ENCODE measurements around the gene UBE2M. TPM values are rescaled to one million over a fixed set of nuclear protein-coding genes. Genes with fewer than 3 reads are reported as not detected.

UBE2M gene
- total and polyA plus RNA-seq, 4 donors = 49.6 to 138 (median 107) TPM

- Histone ChIP-seq H3K4me3 (ENCODE audit: low read depth, low read length) (peak overlapping the region; percentile 43), H3K27ac (ENCODE audit: low read depth, low read length) (peak overlapping the region; percentile 47), H3K27me3 (ENCODE audit: control insufficient read depth, insufficient read depth, low read length) (peaks cover 16% of the 10 kb centered on the region), H3K9me3 (ENCODE audit: control insufficient read depth, insufficient read depth, low read length) (no peaks in the 10 kb centered on the region), H3K4me1 (ENCODE audit: control insufficient read depth, insufficient read depth, low read length) (peaks cover 15% of the 10 kb centered on the region), H3K36me3 (ENCODE audit: control insufficient read depth, insufficient read depth, low read length) (no peaks in the 10 kb centered on the region)
- WGBS (ENCODE audit: insufficient coverage) = 1% methylated on average over 55 of the region's 55 CpGs
- DNase-seq (ENCODE audit: low read depth in 4 of 6, low spot score in 6 of 6) = peak in 2 of 6 donors; percentile 82 to 93
Measured at GRCh38 chr19:58538257-58539168, 19.9 kb downstream of the UBE2M start.

DNA sequence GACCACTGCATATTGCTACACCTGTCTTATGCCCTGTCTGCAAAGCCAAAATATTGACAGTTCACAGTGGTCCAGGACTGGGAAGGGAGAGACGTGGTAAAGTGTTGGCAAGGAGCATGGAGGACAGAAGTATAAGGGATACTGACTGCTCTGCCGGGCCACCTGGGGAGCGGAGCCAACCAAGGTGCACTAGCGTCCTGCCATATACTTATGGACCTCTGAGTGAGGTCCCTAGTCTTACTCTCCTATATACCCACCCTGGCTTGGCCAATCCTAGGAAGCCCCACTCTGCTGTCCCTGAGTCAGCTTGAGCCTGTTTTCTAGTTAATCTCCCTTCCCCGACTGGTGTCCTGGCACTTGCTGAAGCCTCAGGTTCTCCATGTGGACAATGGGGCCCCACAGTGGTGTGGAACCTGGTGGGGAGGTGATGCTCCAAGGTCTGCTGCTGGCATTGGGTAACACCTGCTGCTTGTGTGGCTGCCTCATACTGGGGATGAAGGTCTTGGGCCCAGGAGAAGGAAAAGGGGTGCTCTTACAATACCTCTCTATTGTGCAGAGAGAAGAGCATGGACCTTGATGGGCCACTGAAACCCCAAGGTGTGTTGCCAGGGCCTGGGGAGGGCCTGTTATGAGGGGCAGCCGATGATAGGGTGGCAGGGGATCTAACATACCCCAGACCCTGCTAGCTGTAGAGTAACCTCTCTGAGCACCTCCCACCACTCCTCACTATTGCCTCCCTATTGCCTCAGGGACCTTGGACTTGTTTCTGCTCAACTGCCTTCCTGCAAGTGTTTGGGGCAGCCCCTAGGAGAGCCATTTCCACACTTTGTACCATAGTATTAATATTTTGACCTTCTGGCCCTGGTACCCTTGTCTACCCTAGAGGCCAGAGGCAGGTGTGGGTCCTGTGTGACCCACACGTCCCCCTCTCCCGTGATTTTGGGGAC is 21.3 kb downstream of the UBE2M start:
- Histone ChIP-seq H3K27ac (ENCODE audit: low read depth, low read length) (no peak overlapping the region), H3K9me3 (ENCODE audit: control insufficient read depth, insufficient read depth, low read length) (no peaks in the 10 kb centered on the region), H3K36me3 (ENCODE audit: control insufficient read depth, insufficient read depth, low read length) (no peaks in the 10 kb centered on the region), H3K4me1 (ENCODE audit: control insufficient read depth, insufficient read depth, low read length) (peaks cover 10% of the 10 kb centered on the region), H3K27me3 (ENCODE audit: control insufficient read depth, insufficient read depth, low read length) (peaks cover 16% of the 10 kb centered on the region), H3K4me3 (ENCODE audit: low read depth, low read length) (no peak overlapping the region)
- WGBS (ENCODE audit: insufficient coverage) = 95% methylated on average over 8 of the region's 8 CpGs
- no peak for DNase-seq (ENCODE audit: low read depth in 4 of 6, low spot score in 6 of 6)

GRCh38 chr19:58535857-58536256 is 22.6 kb downstream of the UBE2M start:
- Histone ChIP-seq H3K27me3 (ENCODE audit: control insufficient read depth, insufficient read depth, low read length) (peaks cover 16% of the 10 kb centered on the region), H3K4me3 (ENCODE audit: low read depth, low read length) (no peak overlapping the region), H3K4me1 (ENCODE audit: control insufficient read depth, insufficient read depth, low read length) (peaks cover 10% of the 10 kb centered on the region), H3K9me3 (ENCODE audit: control insufficient read depth, insufficient read depth, low read length) (no peaks in the 10 kb centered on the region), H3K36me3 (ENCODE audit: control insufficient read depth, insufficient read depth, low read length) (no peaks in the 10 kb centered on the region), H3K27ac (ENCODE audit: low read depth, low read length) (no peak overlapping the region)
- WGBS (ENCODE audit: insufficient coverage) = no CpG with 5 or more reads among the region's 3 CpGs
- DNase-seq (ENCODE audit: low read depth in 4 of 6, low spot score in 6 of 6) = no peak

GRCh38 chr19:58531034-58531840 is 27.2 kb downstream of the UBE2M start:
- no peak overlapping the region for H3K4me3 ChIP-seq (ENCODE audit: low read depth, low read length)
- H3K27me3 ChIP-seq (ENCODE audit: control insufficient read depth, insufficient read depth, low read length) = no peaks in the 10 kb centered on the region
- no peak overlapping the region for H3K27ac ChIP-seq (ENCODE audit: low read depth, low read length)
- H3K36me3 ChIP-seq (ENCODE audit: control insufficient read depth, insufficient read depth, low read length) = no peaks in the 10 kb centered on the region
- WGBS (ENCODE audit: insufficient coverage) = 49% methylated on average over 2 of the region's 10 CpGs
- DNase-seq (ENCODE audit: low read depth in 4 of 6, low spot score in 6 of 6) = peak in 2 of 6 donors; percentile 68 to 83
- H3K9me3 ChIP-seq (ENCODE audit: control insufficient read depth, insufficient read depth, low read length) = no peaks in the 10 kb centered on the region
- H3K4me1 ChIP-seq (ENCODE audit: control insufficient read depth, insufficient read depth, low read length) = no peaks in the 10 kb centered on the region

DNA sequence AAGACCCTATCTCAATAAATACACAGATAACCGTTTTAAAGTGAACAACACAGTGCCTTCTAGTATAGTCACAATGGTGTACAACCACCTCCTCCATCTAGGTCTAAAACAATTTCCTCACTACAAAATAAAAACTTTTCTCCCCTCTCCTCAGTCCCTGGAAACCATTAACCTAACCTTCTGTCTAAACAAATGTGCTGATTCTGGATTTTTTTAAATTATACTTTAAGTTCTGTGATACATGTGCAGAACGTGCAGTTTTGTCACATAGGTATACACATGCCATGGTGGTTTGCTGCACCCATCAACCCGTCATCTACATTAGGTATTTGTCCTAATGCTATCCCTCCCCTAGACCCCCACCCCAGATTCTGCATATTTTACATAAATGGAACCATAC is 29.0 kb downstream of the UBE2M start:
- no peaks in the 10 kb centered on the region for H3K9me3 ChIP-seq (ENCODE audit: control insufficient read depth, insufficient read depth, low read length)
- no peak for DNase-seq (ENCODE audit: low read depth in 4 of 6, low spot score in 6 of 6)
- no peak overlapping the region for H3K4me3 ChIP-seq (ENCODE audit: low read depth, low read length)
- no peaks in the 10 kb centered on the region for H3K27me3 ChIP-seq (ENCODE audit: control insufficient read depth, insufficient read depth, low read length)
- H3K4me1 ChIP-seq (ENCODE audit: control insufficient read depth, insufficient read depth, low read length) = no peaks in the 10 kb centered on the region
- 75% methylated on average over 1 of the region's 3 CpGs for WGBS (ENCODE audit: insufficient coverage)
- H3K27ac ChIP-seq (ENCODE audit: low read depth, low read length) = no peak overlapping the region
- no peaks in the 10 kb centered on the region for H3K36me3 ChIP-seq (ENCODE audit: control insufficient read depth, insufficient read depth, low read length)

DNA sequence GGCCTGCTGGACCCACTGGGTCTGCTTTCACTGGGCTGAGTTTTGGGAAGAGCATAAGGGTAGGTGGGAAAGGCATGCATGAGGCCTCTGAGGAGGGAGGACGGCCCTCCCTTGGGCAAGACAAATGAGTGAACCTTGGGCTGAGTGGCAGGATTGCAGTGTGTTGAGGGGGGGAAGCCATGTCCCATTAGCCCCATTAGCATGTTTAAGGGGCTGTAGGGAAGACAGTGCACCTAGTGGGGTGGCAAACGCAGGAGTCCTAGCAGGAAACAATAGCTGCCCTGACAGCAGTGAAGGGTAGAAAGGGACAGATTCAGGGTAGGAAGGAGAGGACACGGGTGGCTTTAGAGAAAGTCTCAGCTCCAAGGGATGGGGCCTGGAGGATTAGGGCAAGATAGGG is 35.7 kb downstream of the UBE2M start:
- 74% methylated on average over 3 of the region's 3 CpGs for WGBS (ENCODE audit: insufficient coverage)
- peaks cover 3% of the 10 kb centered on the region for H3K36me3 ChIP-seq (ENCODE audit: control insufficient read depth, insufficient read depth, low read length)
- H3K4me1 ChIP-seq (ENCODE audit: control insufficient read depth, insufficient read depth, low read length) = peaks cover 26% of the 10 kb centered on the region
- no peaks in the 10 kb centered on the region for H3K9me3 ChIP-seq (ENCODE audit: control insufficient read depth, insufficient read depth, low read length)
- H3K27me3 ChIP-seq (ENCODE audit: control insufficient read depth, insufficient read depth, low read length) = no peaks in the 10 kb centered on the region
- H3K27ac ChIP-seq (ENCODE audit: low read depth, low read length) = no peak overlapping the region
- DNase-seq (ENCODE audit: low read depth in 4 of 6, low spot score in 6 of 6) = no peak
- no peak overlapping the region for H3K4me3 ChIP-seq (ENCODE audit: low read depth, low read length)

- Histone ChIP-seq H3K36me3 (ENCODE audit: control insufficient read depth, insufficient read depth, low read length) (peaks cover 13% of the 10 kb centered on the region), H3K4me3 (ENCODE audit: low read depth, low read length) (no peak overlapping the region), H3K27ac (ENCODE audit: low read depth, low read length) (peak overlapping the region; percentile 78), H3K4me1 (ENCODE audit: control insufficient read depth, insufficient read depth, low read length) (peaks cover 29% of the 10 kb centered on the region), H3K9me3 (ENCODE audit: control insufficient read depth, insufficient read depth, low read length) (no peaks in the 10 kb centered on the region), H3K27me3 (ENCODE audit: control insufficient read depth, insufficient read depth, low read length) (no peaks in the 10 kb centered on the region)
- DNase-seq (ENCODE audit: low read depth in 4 of 6, low spot score in 6 of 6) = no peak
- 81% methylated on average over 3 of the region's 4 CpGs for WGBS (ENCODE audit: insufficient coverage)
Measured at GRCh38 chr19:58521651-58522050, 36.8 kb downstream of the UBE2M start.

GRCh38 chr19:58520257-58520599 is 38.2 kb downstream of the UBE2M start:
- H3K27ac ChIP-seq (ENCODE audit: low read depth, low read length) = peak overlapping the region; percentile 96
- peaks cover 36% of the 10 kb centered on the region for H3K4me1 ChIP-seq (ENCODE audit: control insufficient read depth, insufficient read depth, low read length)
- DNase-seq (ENCODE audit: low read depth in 4 of 6, low spot score in 6 of 6) = no peak
- WGBS (ENCODE audit: insufficient coverage) = no CpG with 5 or more reads among the region's 7 CpGs
- no peaks in the 10 kb centered on the region for H3K27me3 ChIP-seq (ENCODE audit: control insufficient read depth, insufficient read depth, low read length)
- H3K4me3 ChIP-seq (ENCODE audit: low read depth, low read length) = peak overlapping the region; percentile 67
- peaks cover 28% of the 10 kb centered on the region for H3K36me3 ChIP-seq (ENCODE audit: control insufficient read depth, insufficient read depth, low read length)
- H3K9me3 ChIP-seq (ENCODE audit: control insufficient read depth, insufficient read depth, low read length) = no peaks in the 10 kb centered on the region

Measured in spinal cord (tissue), 10 donors.